ENCODE results near the gene RABEPK.

Gene RABEPK

GRCh38 chr9:125277411-125277810, 77.1 kb downstream of the RABEPK start:
- no peak for DNase-seq (ENCODE audit: extremely low spot score)
- TF ChIP-seq CTCF (IDR thresholded peaks at IDR 0.05; ENCODE audit: control extremely low read depth, extremely low read depth, low read depth, missing control alignments): no peak
- POLR2A ChIA-PET: no interaction called here
- CTCF ChIA-PET: no interaction called here

GRCh38 chr9:125280945-125281344, 80.6 kb downstream of the RABEPK start:
- ChIA-PET CTCF (no interaction called here), POLR2A (interaction anchor here (0.6 kb wide), 1 partner anchor 40 kb away, joined by 3 read pairs; the partner anchor contains the start of gene HSPA5)
- no peak for TF ChIP-seq CTCF (IDR thresholded peaks at IDR 0.05; ENCODE audit: control extremely low read depth, extremely low read depth, low read depth, missing control alignments)
- DNase-seq (ENCODE audit: extremely low spot score): no peak
